ENCODE measurements around the gene GORASP1.

The GORASP1 gene

DNA sequence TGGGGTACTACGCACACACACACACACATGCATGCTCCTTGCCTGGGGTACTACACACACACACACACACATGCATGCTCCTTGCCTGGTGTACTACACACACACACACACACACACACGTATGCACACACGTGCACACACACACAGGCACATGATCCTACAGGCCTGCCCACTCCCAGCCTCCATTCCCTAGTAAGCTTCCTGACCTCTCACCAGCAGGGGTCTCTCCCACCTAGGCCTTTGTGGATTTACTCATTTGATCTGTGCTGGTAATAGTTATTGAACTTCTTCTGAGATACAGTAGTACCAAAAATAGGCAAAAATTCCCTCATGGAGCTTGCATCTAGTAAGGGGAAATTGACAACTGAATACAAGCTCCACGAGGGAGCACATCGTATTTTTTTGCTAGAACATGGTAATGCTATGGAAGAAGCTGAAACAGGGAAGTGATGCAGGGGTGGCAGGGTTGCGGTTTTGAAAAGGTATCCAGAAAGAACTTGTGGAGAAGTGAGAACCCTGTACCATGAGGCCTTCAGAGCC is 19.2 kb upstream of the GORASP1 start:
- Histone ChIP-seq H3K9me3 (no peaks in the 10 kb centered on the region), H3K9ac (peak overlapping the region; percentile 75), H4K20me1 (no peaks in the 10 kb centered on the region), H3K4me2 (peak overlapping the region; percentile 92), H3K4me3 (peak overlapping the region; percentile 49), H3K4me1 (peaks cover 88% of the 10 kb centered on the region), H3K27ac (peak overlapping the region; percentile 93), H3K27me3 (no peaks in the 10 kb centered on the region), H3K36me3 (no peaks in the 10 kb centered on the region)
- TF ChIP-seq Cebpa-rat (IDR thresholded peaks at IDR 0.05): no peak

- H3K36me3 ChIP-seq: no peaks in the 10 kb centered on the region; the same call in 1 of the 2 replicates
- peak overlapping the region; percentile 24; the same call in 1 of the 2 replicates for H3K27ac ChIP-seq
- H3K4me1 ChIP-seq: peaks cover 87% of the 10 kb centered on the region
- TF ChIP-seq Cebpa-rat (IDR thresholded peaks at IDR 0.05): no peak
- no peaks in the 10 kb centered on the region for H4K20me1 ChIP-seq
- no peak overlapping the region for H3K9ac ChIP-seq
- H3K9me3 ChIP-seq: no peaks in the 10 kb centered on the region
- peaks cover 3% of the 10 kb centered on the region; the same call in 1 of the 2 replicates for H3K27me3 ChIP-seq
- H3K4me2 ChIP-seq: peak overlapping the region; percentile 92
- no peak overlapping the region for H3K4me3 ChIP-seq
Observed at GRCh38 chr3:39125841-39126500, 18.5 kb upstream of the GORASP1 start.

DNA sequence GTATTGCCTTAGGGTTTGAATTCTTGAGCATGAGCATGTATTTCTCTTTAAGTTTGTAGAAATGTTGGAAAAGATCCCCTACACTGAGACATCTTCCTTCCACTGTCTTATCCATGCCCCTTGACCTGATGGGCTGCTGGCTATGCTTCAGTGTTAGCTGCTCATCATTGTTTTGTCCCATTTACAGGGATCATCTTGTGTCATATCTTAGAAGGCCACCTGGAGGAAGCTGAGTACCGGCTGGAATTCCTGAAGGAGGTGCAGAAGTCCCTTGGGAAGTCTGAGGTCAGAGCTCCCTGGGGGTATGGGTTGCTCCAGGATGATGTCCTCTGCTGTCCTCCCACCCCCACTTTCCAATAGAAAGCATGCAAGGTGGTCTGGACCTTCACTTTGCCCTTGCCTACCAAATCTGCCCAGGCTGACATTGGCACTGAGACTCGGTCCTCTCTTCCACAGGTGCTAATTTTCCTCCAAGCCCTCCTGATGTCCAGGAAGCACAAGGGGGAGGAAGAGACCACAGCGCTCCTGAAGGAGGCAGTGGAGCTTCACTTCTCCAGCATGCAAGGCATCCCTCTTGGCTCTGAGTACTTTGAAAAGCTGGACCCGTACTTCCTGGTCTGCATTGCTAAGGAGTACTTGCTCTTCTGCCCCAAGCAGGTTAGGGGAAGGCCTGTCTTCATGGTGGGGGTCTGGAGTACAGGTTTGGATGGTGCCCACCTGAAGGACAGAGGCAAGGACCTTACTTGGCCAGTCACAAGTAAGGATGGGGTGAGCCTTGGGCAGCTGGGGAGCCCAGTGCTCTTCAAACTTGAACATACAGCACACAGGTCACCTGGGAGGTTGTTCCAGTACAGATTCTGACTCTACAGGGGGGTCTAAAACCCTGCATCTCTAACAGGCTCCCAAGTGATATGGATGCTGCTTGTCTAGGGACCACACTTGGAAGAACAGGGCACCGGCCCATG is 17.7 kb upstream of the GORASP1 start:
- no peak overlapping the region for H3K4me3 ChIP-seq
- H3K36me3 ChIP-seq: no peaks in the 10 kb centered on the region; the same call in 1 of the 2 replicates
- H3K27me3 ChIP-seq: peaks cover 4% of the 10 kb centered on the region; the same call in 1 of the 2 replicates
- H3K4me2 ChIP-seq: peak overlapping the region; percentile 92
- peaks cover 79% of the 10 kb centered on the region for H3K4me1 ChIP-seq
- no peaks in the 10 kb centered on the region for H3K9me3 ChIP-seq
- no peak overlapping the region for H3K9ac ChIP-seq
- H3K27ac ChIP-seq: peak overlapping the region; percentile 44; the same call in 1 of the 2 replicates
- no peaks in the 10 kb centered on the region for H4K20me1 ChIP-seq
- no peak for TF ChIP-seq Cebpa-rat (IDR thresholded peaks at IDR 0.05)

GRCh38 chr3:39122813-39123212 is 15.4 kb upstream of the GORASP1 start:
- TF ChIP-seq Cebpa-rat (IDR thresholded peaks at IDR 0.05): no peak
- Histone ChIP-seq H3K9me3 (no peaks in the 10 kb centered on the region), H3K27ac (no peak overlapping the region)

DNA sequence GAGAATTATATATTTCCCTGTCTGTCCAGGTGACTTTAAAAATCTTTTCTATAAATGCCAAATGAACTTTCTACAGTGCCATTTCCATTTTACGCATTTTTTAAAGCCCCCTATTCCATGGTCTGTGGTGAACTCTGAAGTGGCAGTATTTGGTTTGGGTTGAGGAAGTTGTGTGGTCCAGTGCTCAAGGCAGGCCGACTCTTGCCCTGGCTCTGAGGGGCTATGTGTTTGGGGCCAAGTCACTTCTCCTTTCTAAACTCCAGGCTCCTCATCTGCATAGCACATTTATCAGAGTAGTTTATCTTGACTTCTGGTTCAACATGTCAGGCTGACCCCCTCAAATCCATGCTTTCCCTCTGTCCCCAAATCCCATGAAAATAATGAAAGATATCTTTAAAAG is 14.2 kb upstream of the GORASP1 start:
- Histone ChIP-seq H3K27me3 (peaks cover 4% of the 10 kb centered on the region; the same call in 1 of the 2 replicates), H3K36me3 (no peaks in the 10 kb centered on the region; the same call in 1 of the 2 replicates), H3K4me3 (no peak overlapping the region), H3K27ac (no peak overlapping the region), H4K20me1 (no peaks in the 10 kb centered on the region), H3K4me1 (peaks cover 44% of the 10 kb centered on the region), H3K9ac (no peak overlapping the region), H3K4me2 (peak overlapping the region; percentile 4; the same call in 1 of the 2 replicates), H3K9me3 (no peaks in the 10 kb centered on the region)
- TF ChIP-seq Cebpa-rat (IDR thresholded peaks at IDR 0.05): no peak

More at GRCh38 chr3:39122813-39123212, 15.4 kb upstream of the GORASP1 start:
- H3K27me3 ChIP-seq: peaks cover 4% of the 10 kb centered on the region; the same call in 1 of the 2 replicates
- no peaks in the 10 kb centered on the region for H4K20me1 ChIP-seq
- H3K4me3 ChIP-seq: no peak overlapping the region
- H3K4me2 ChIP-seq: peak overlapping the region; percentile 3; the same call in 1 of the 2 replicates
- H3K4me1 ChIP-seq: peaks cover 56% of the 10 kb centered on the region
- H3K36me3 ChIP-seq: no peaks in the 10 kb centered on the region; the same call in 1 of the 2 replicates
- no peak overlapping the region for H3K9ac ChIP-seq

DNA sequence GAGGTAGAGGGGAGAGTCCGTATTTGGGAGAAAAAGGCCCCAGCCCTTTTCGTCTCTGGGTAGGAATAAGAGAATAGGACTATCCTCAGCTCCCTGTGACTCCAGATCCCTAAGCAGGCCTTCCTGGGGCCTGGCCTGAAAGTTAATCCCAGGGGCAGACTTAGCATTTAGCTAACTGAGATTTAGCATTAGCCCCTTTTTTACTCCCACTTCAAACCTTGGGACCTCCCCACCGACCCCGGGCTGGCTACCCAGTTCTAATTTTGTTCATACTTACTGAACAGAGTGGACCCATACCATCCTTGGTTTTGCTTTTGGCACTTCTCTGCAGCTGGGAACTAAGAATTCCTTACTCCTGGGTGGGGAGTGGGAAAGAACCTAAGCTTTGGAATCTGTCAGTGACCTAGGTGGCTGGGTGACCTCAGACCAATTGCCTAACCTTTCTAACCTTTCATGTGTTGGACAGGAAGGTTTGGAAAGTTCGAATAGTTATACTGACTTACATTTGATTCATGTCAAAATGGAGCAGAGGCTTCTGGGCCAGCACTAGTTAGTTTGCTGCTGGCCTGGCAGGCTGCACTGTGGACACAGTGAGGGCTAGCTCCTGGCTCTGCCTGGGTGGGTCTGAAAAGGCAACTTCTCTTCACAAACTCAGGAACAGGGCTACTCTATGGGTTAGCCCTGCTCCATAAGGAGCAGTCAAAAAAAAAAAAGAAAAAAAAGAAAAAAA is 11.7 kb upstream of the GORASP1 start:
- H3K9me3 ChIP-seq: no peaks in the 10 kb centered on the region
- peaks cover 4% of the 10 kb centered on the region; the same call in 1 of the 2 replicates for H3K27me3 ChIP-seq
- no peak overlapping the region for H3K9ac ChIP-seq
- no peak for TF ChIP-seq Cebpa-rat (IDR thresholded peaks at IDR 0.05)
- no peak overlapping the region for H3K4me2 ChIP-seq
- H3K36me3 ChIP-seq: no peaks in the 10 kb centered on the region; the same call in 1 of the 2 replicates
- peaks cover 25% of the 10 kb centered on the region for H3K4me1 ChIP-seq
- no peak overlapping the region for H3K27ac ChIP-seq
- H3K4me3 ChIP-seq: no peak overlapping the region
- H4K20me1 ChIP-seq: no peaks in the 10 kb centered on the region

DNA sequence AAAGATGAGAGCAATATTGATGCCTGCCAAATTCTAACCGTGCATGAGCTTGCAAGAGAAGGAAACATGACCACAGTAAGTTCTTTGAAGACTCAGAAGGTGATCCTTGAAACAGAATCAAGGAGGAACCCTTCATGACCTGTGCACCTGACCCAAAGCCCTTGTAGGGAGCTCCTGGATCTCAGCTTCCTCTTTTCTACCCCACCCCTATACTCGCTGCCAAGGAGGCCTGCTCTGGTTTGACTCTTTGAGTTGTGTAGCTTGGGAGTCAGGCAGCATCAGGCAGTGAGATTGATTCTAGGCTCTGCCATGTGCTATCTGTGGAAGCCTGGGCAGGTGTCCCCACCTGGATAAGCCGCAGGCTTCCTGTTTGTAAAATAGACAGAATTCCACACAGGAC is 10.7 kb upstream of the GORASP1 start:
- Histone ChIP-seq H3K9ac (no peak overlapping the region), H3K27me3 (peaks cover 4% of the 10 kb centered on the region; the same call in 1 of the 2 replicates), H3K4me1 (peaks cover 22% of the 10 kb centered on the region), H3K36me3 (no peaks in the 10 kb centered on the region; the same call in 1 of the 2 replicates), H3K27ac (no peak overlapping the region), H4K20me1 (no peaks in the 10 kb centered on the region), H3K9me3 (no peaks in the 10 kb centered on the region), H3K4me2 (no peak overlapping the region), H3K4me3 (no peak overlapping the region)
- no peak for TF ChIP-seq Cebpa-rat (IDR thresholded peaks at IDR 0.05)

- H3K27ac ChIP-seq: no peak overlapping the region
- no peaks in the 10 kb centered on the region; the same call in 1 of the 2 replicates for H3K36me3 ChIP-seq
- H3K4me2 ChIP-seq: no peak overlapping the region
- H3K4me3 ChIP-seq: no peak overlapping the region
- H3K4me1 ChIP-seq: peaks cover 9% of the 10 kb centered on the region
- H4K20me1 ChIP-seq: no peaks in the 10 kb centered on the region
- H3K9ac ChIP-seq: no peak overlapping the region
- H3K27me3 ChIP-seq: no peaks in the 10 kb centered on the region; the same call in 1 of the 2 replicates
- TF ChIP-seq Cebpa-rat (IDR thresholded peaks at IDR 0.05): no peak
- H3K9me3 ChIP-seq: no peaks in the 10 kb centered on the region
Observed at GRCh38 chr3:39115870-39116269, 8.4 kb upstream of the GORASP1 start.

DNA sequence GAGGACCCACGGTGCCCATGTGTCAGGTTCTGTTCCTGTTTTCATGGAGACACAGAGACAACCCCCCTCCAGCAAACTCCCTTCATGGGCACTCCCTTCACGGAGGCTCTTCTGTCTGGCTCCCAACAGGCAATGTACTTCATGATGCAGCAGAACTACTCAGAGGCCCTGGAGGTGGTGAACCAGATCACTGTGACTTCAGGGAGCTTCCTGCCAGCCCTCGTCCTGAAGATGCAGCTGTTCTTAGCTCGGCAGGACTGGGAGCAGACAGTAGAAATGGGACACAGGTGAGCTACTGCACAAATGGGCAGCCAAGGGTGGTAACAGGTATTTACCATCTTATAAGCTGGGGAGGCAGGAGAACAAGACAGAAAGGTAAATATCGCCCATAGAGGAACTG is 7.0 kb upstream of the GORASP1 start:
- H3K4me3 ChIP-seq: no peak overlapping the region
- no peak for TF ChIP-seq Cebpa-rat (IDR thresholded peaks at IDR 0.05)
- H3K4me1 ChIP-seq: peaks cover 23% of the 10 kb centered on the region
- H3K27ac ChIP-seq: no peak overlapping the region
- no peaks in the 10 kb centered on the region for H3K9me3 ChIP-seq
- peak overlapping the region; percentile 38 for H3K4me2 ChIP-seq
- no peaks in the 10 kb centered on the region for H4K20me1 ChIP-seq
- H3K36me3 ChIP-seq: no peaks in the 10 kb centered on the region; the same call in 1 of the 2 replicates
- no peaks in the 10 kb centered on the region for H3K27me3 ChIP-seq
- H3K9ac ChIP-seq: no peak overlapping the region
